H9 (cell line): ENCODE measurements around the gene EEF2K. TPM values are rescaled to one million over a fixed set of nuclear protein-coding genes. Genes with fewer than 3 reads are reported as not detected.
"Not testable (repeated sequence)": the region's sequence is repeated elsewhere in the genome, so short reads cannot be mapped to it uniquely, and the experiment has no call there.

Experiments
- DNase-seq: peaks from one replicate; pipeline ENCODE4 v3.0.0-alpha.2; 2017
- H2AFZ ChIP-seq: one replicate; pipeline ENCODE4 v1.6.1; 2013; ENCODE audit warnings: mild to moderate bottlenecking, low read length, control low read depth, moderate library complexity
- H2AK5ac ChIP-seq: 2 replicates; pipeline ENCODE4 v1.6.1; 2013; ENCODE audit warnings: low read length, control low read depth, mixed read lengths; ENCODE audit not compliant: insufficient read length
- H2BK120ac ChIP-seq: one replicate; pipeline ENCODE4 v1.6.1; 2013; ENCODE audit warnings: low read depth, mild to moderate bottlenecking, low read length, control low read depth, inconsistent platforms; ENCODE audit not compliant: poor library complexity, severe bottlenecking
- H2BK12ac ChIP-seq: 2 replicates; pipeline ENCODE4 v1.6.1; 2013; ENCODE audit warnings: low read length, control low read depth, mixed read lengths, low read depth; ENCODE audit not compliant: insufficient read length
- H2BK15ac ChIP-seq: 2 replicates; pipeline ENCODE4 v1.6.1; 2013; ENCODE audit warnings: low read depth, low read length, control low read depth
- H2BK20ac ChIP-seq: one replicate; pipeline ENCODE4 v1.6.1; 2013; ENCODE audit warnings: low read depth, mild to moderate bottlenecking, low read length, control low read depth, inconsistent platforms; ENCODE audit not compliant: poor library complexity, severe bottlenecking
- H2BK5ac ChIP-seq: 2 replicates; pipeline ENCODE4 v1.6.1; 2013; ENCODE audit warnings: low read length, control low read depth, mixed read lengths; ENCODE audit not compliant: insufficient read length
- H3K14ac ChIP-seq: 2 replicates; pipeline ENCODE4 v1.6.1; 2013; ENCODE audit warnings: low read length, control low read depth; ENCODE audit not compliant: insufficient read depth
- H3K18ac ChIP-seq: 2 replicates; pipeline ENCODE4 v1.6.1; 2013; ENCODE audit warnings: low read depth, mild to moderate bottlenecking, mixed read lengths, low read length, control low read depth; ENCODE audit not compliant: insufficient read length
- H3K23ac ChIP-seq: 2 replicates; pipeline ENCODE4 v1.6.1; 2013; ENCODE audit warnings: low read length, control low read depth, mixed read lengths, low read depth; ENCODE audit not compliant: insufficient read length
- H3K23me2 ChIP-seq: 2 replicates; pipeline ENCODE4 v1.6.1; 2013; ENCODE audit warnings: low read depth, mild to moderate bottlenecking, mixed read lengths, low read length, control low read depth; ENCODE audit not compliant: insufficient read length, poor library complexity, severe bottlenecking
- H3K27ac ChIP-seq: 2 replicates; pipeline ENCODE4 v1.5.1; 2013; ENCODE audit warnings: low read length, control low read depth, mixed read lengths, low read depth; ENCODE audit not compliant: insufficient read length
- H3K27me3 ChIP-seq: 2 replicates; pipeline ENCODE4 v1.6.1; 2013; ENCODE audit warnings: low read length, control low read depth, inconsistent platforms; ENCODE audit not compliant: insufficient read depth
- H3K4ac ChIP-seq: 2 replicates; pipeline ENCODE4 v1.6.1; 2013; ENCODE audit warnings: low read depth, mild to moderate bottlenecking, control low read depth, inconsistent platforms, low read length, moderate library complexity
- H3K4me1 ChIP-seq: 2 replicates; pipeline ENCODE4 v1.6.1; 2013; ENCODE audit warnings: low read length, control low read depth, inconsistent platforms; ENCODE audit not compliant: insufficient read depth
- H3K4me2 ChIP-seq: 2 replicates; pipeline ENCODE4 v1.6.1; 2013; ENCODE audit warnings: low read length, control low read depth, mixed read lengths; ENCODE audit not compliant: insufficient read length, insufficient read depth
- H3K56ac ChIP-seq: 2 replicates; pipeline ENCODE4 v1.6.1; 2013; ENCODE audit warnings: low read depth, mild to moderate bottlenecking, mixed read lengths, low read length, control low read depth; ENCODE audit not compliant: insufficient read length
- H3K79me1 ChIP-seq: 2 replicates; pipeline ENCODE4 v1.6.1; 2013; ENCODE audit warnings: low read depth, mild to moderate bottlenecking, moderate library complexity, low read length, control low read depth, inconsistent platforms; ENCODE audit not compliant: insufficient read depth, poor library complexity, severe bottlenecking
- H3K79me2 ChIP-seq: 2 replicates; pipeline ENCODE4 v1.6.1; 2013; ENCODE audit warnings: low read length, control low read depth, inconsistent platforms; ENCODE audit not compliant: insufficient read depth
- H3K9ac ChIP-seq: 2 replicates; pipeline ENCODE4 v1.6.1; 2013; ENCODE audit warnings: low read length, control low read depth, mixed read lengths; ENCODE audit not compliant: insufficient read length; ENCODE audit errors: extremely low read depth
- H3K9me3 ChIP-seq: one replicate; pipeline ENCODE4 v1.6.1; 2013; ENCODE audit warnings: low read depth, low read length, inconsistent platforms; ENCODE audit not compliant: control insufficient read depth
- H3T11ph ChIP-seq: one replicate; pipeline ENCODE4 v1.6.1; 2013; ENCODE audit warnings: mild to moderate bottlenecking, low read length, control low read depth, inconsistent platforms
- H4K20me1 ChIP-seq: one replicate; pipeline ENCODE4 v1.6.1; 2013; ENCODE audit not compliant: control insufficient read depth, insufficient read length, insufficient read depth
- H4K5ac ChIP-seq: 2 replicates; pipeline ENCODE4 v1.6.1; 2013; ENCODE audit warnings: low read depth, mild to moderate bottlenecking, mixed read lengths, low read length, control low read depth; ENCODE audit not compliant: insufficient read length
- H4K8ac ChIP-seq: replicated peaks from 2 replicates; pipeline ENCODE4 v1.6.1; 2013; ENCODE audit warnings: low read length, control low read depth, mixed read lengths, low read depth; ENCODE audit not compliant: insufficient read length
- H4K91ac ChIP-seq: 2 replicates; pipeline ENCODE4 v1.6.1; 2013; ENCODE audit warnings: low read depth, mild to moderate bottlenecking, moderate library complexity, mixed read lengths, low read length, control low read depth; ENCODE audit not compliant: insufficient read length
- H3K27ac Mint-ChIP-seq, 3 experiments: 2 replicates in 2 of 3; 3 replicates in 1 of 3; pipeline ENCODE4 v1.8.0; 2020 to 2021; ENCODE audit warnings: mixed read lengths in 3 of 3, mild to moderate bottlenecking in 1 of 3, moderate library complexity in 1 of 3
- H3K27me3 Mint-ChIP-seq: 2 replicates; pipeline ENCODE4 v1.8.0; 2021; ENCODE audit warnings: low read depth, mild to moderate bottlenecking, moderate library complexity, mixed read lengths
- H3K36me3 Mint-ChIP-seq, 3 experiments: 2 replicates in 2 of 3; 3 replicates in 1 of 3; pipeline ENCODE4 v1.8.0; 2020 to 2021; ENCODE audit warnings: low read depth in 3 of 3, mixed read lengths in 3 of 3; ENCODE audit not compliant: insufficient read depth in 1 of 3
- H3K4me1 Mint-ChIP-seq, 2 experiments: 2 replicates each; pipeline ENCODE4 v1.8.0; 2020; ENCODE audit warnings: mixed read lengths in 2 of 2
- H3K4me3 Mint-ChIP-seq, 2 experiments: 2 replicates in 1 of 2; 3 replicates in 1 of 2; pipeline ENCODE4 v1.8.0; 2020 to 2021; ENCODE audit warnings: mild to moderate bottlenecking in 2 of 2, mixed read lengths in 2 of 2, moderate library complexity in 1 of 2
- H3K9me3 Mint-ChIP-seq, 2 experiments: 2 replicates in 1 of 2; 3 replicates in 1 of 2; pipeline ENCODE4 v1.8.0; 2020; ENCODE audit warnings: mild to moderate bottlenecking in 2 of 2, mixed read lengths in 2 of 2, moderate library complexity in 1 of 2
- CTCF ChIP-seq: fragments of 200-600 bp; sonication (generic); conservative IDR thresholded peaks from 3 replicates; pipeline ENCODE4 v1.8.0; 2021; ENCODE audit warnings: antibody characterized with exemption, mild to moderate bottlenecking
- WGBS: extraction: QIAGEN DNeasy Blood & Tissue Kit; methylation state at CpG from one replicate; pipeline ENCODE4 v1.1.7; 2013; ENCODE audit warnings: missing lambda C conversion rate, low lambda C conversion rate, mixed read lengths; ENCODE audit not compliant: insufficient read length; ENCODE audit errors: extremely low coverage; 5-methylcytosine and 5-hydroxymethylcytosine counted together
- total RNA-seq: library from RNA; stranded (reverse); gene quantifications from 2 replicates; pipeline ENCODE4 v1.2.1, GENCODE V29; 2021

Gene EEF2K
- total RNA-seq, 1 experiment from 2014 or later, result 20.7 TPM

GRCh38 chr16:22300427-22301071 is 94.5 kb downstream of the EEF2K start:
- WGBS, result no CpG with 5 or more reads among the region's 8 CpGs
- no peak overlapping the region for H3K27ac ChIP-seq
- H3K56ac ChIP-seq, result no peak overlapping the region
- H2BK5ac ChIP-seq, result no peak overlapping the region
- H2AFZ ChIP-seq, result no peak overlapping the region
- no peak overlapping the region for H2BK120ac ChIP-seq
- no peak overlapping the region for H3K4ac ChIP-seq
- no peak overlapping the region for H3T11ph ChIP-seq
- H2AK5ac ChIP-seq, result no peak overlapping the region
- Mint-ChIP-seq H3K36me3 (peaks cover 26 to 48% (median 34%) of the 10 kb centered on the region in 3 experiments), H3K27ac (peak overlapping the region in 2 of 3 experiments; percentile 1 to 49; a peak in 2 of 7 replicates), H3K27me3 (peaks cover 2% of the 10 kb centered on the region; the same call in 1 of the 2 replicates), H3K4me3 (no peak overlapping the region; a peak in 1 of 5 replicates), H3K4me1 (peaks cover 14 to 21% of the 10 kb centered on the region in 2 experiments), H3K9me3 (no peaks in the 10 kb centered on the region; a peak in 1 of 5 replicates)
- peak; percentile 68 for DNase-seq
- H2BK15ac ChIP-seq, result no peak overlapping the region
- H4K8ac ChIP-seq, result no peak overlapping the region
- H3K9me3 ChIP-seq, result no peaks in the 10 kb centered on the region
- peaks cover 3% of the 10 kb centered on the region for H3K79me1 ChIP-seq
- no peaks in the 10 kb centered on the region for H3K27me3 ChIP-seq
- H4K5ac ChIP-seq, result no peak overlapping the region
- H3K4me1 ChIP-seq, result no peaks in the 10 kb centered on the region
- H3K14ac ChIP-seq, result no peak overlapping the region
- TF ChIP-seq CTCF, result peak; percentile 70
- H4K91ac ChIP-seq, result no peak overlapping the region
- H3K79me2 ChIP-seq, result peaks cover 13% of the 10 kb centered on the region; the same call in 1 of the 2 replicates
- no peak overlapping the region for H3K18ac ChIP-seq
- H3K23me2 ChIP-seq, result peaks cover 5% of the 10 kb centered on the region
- H3K23ac ChIP-seq, result no peak overlapping the region
- H2BK20ac ChIP-seq, result no peak overlapping the region
- H3K9ac ChIP-seq, result no peak overlapping the region
- H4K20me1 ChIP-seq, result peaks cover 3% of the 10 kb centered on the region
- no peak overlapping the region for H3K4me2 ChIP-seq
- H2BK12ac ChIP-seq, result no peak overlapping the region

- H4K8ac ChIP-seq, H3K79me1 ChIP-seq, H3K9me3 ChIP-seq, H2BK20ac ChIP-seq, H4K5ac ChIP-seq, H4K20me1 ChIP-seq, DNase-seq, H3K27ac ChIP-seq, H2AK5ac ChIP-seq, H3K4me1 ChIP-seq, H2BK120ac ChIP-seq, H4K91ac ChIP-seq, H3K27ac Mint-ChIP-seq, H3K27me3 ChIP-seq, H3K23ac ChIP-seq, H2BK5ac ChIP-seq, H3K27me3 Mint-ChIP-seq, H3K9ac ChIP-seq, H3K4me3 Mint-ChIP-seq, H3T11ph ChIP-seq, H2BK15ac ChIP-seq, H2BK12ac ChIP-seq, H3K56ac ChIP-seq, H3K23me2 ChIP-seq, H3K14ac ChIP-seq, H3K4me2 ChIP-seq, H3K18ac ChIP-seq, H3K4ac ChIP-seq, H3K9me3 Mint-ChIP-seq, H2AFZ ChIP-seq: not testable (repeated sequence)
- WGBS, result no CpG with 5 or more reads among the region's 7 CpGs
- H3K79me2 ChIP-seq, result peaks cover 13% of the 10 kb centered on the region; the same call in 1 of the 2 replicates
- Mint-ChIP-seq H3K36me3 (peaks cover 26 to 56% (median 34%) of the 10 kb centered on the region in 3 experiments), H3K4me1 (peaks cover 11 to 17% of the 10 kb centered on the region in 2 experiments)
These were observed 95.3 kb downstream of the EEF2K start for GRCh38 chr16:22301423-22301822.
